HG03520 (cell line): ENCODE measurements around the gene ATOSB.
"Not testable (repeated sequence)": the region's sequence is repeated elsewhere in the genome, so short reads cannot be mapped to it uniquely, and the experiment has no call there.

Experiments used
- ATAC-seq: cut with Tn5 transposase; IDR thresholded peaks from one replicate; pipeline ENCODE4 v1.9.1; 2021; ENCODE audit warnings: mild to moderate bottlenecking, moderate library complexity; ENCODE audit not compliant: unreplicated experiment

ATOSB gene

GRCh38 chr9:35115680-35116538, at the start of gene ATOSB:
Gene ATOSB (minus strand): TSS chr9:35115862. CDS start chr9:35108274, 7,588 bp downstream.
- peak; percentile 44 for ATAC-seq

GRCh38 chr9:35164711-35165110, 49.0 kb upstream of the ATOSB start:
- ATAC-seq: no peak

- ATAC-seq: no peak
Observed at GRCh38 chr9:35163413-35163812, 47.8 kb upstream of the ATOSB start.

GRCh38 chr9:35162605-35163315, 47.1 kb upstream of the ATOSB start:
- ATAC-seq: no peak

- peak; percentile 49 for ATAC-seq
Observed at GRCh38 chr9:35161713-35162604, 46.3 kb upstream of the ATOSB start, which contains the start of gene UNC13B. Gene UNC13B (plus strand): TSS chr9:35162009. CDS start chr9:35162284, 275 bp downstream.

- ATAC-seq: no peak
Observed at GRCh38 chr9:35158501-35159280, 43.0 kb upstream of the ATOSB start.

- not testable (repeated sequence) for ATAC-seq
Observed at GRCh38 chr9:35157836-35158235, 42.2 kb upstream of the ATOSB start.

GRCh38 chr9:35156781-35157180, 41.1 kb upstream of the ATOSB start:
- no peak for ATAC-seq

- no peak for ATAC-seq
Observed at GRCh38 chr9:35152926-35153325, 37.3 kb upstream of the ATOSB start.

- not testable (repeated sequence) for ATAC-seq
Observed at GRCh38 chr9:35147941-35148563, 32.4 kb upstream of the ATOSB start.

- ATAC-seq: no peak
Observed at GRCh38 chr9:35142037-35142436, 26.4 kb upstream of the ATOSB start.

- ATAC-seq: no peak
Observed at GRCh38 chr9:35140093-35140492, 24.4 kb upstream of the ATOSB start.

GRCh38 chr9:35136866-35137265, 21.2 kb upstream of the ATOSB start:
- no peak for ATAC-seq

- no peak for ATAC-seq
Observed at GRCh38 chr9:35135988-35136387, 20.3 kb upstream of the ATOSB start.

- ATAC-seq: no peak
Observed at GRCh38 chr9:35134920-35135319, 19.3 kb upstream of the ATOSB start.

GRCh38 chr9:35116898-35117551, 1.4 kb upstream of the ATOSB start:
- ATAC-seq: peak; percentile 33

- ATAC-seq: no peak
Observed at GRCh38 chr9:35116539-35116897, 856 bp upstream of the ATOSB start.

GRCh38 chr9:35114840-35115628, 628 bp downstream of the ATOSB start:
- ATAC-seq: no peak
